ENCODE measurements around the gene KRT1. TPM values are rescaled to one million over a fixed set of nuclear protein-coding genes. Genes with fewer than 3 reads are reported as not detected.
A peak's percentile ranks its signal among the peaks of the same experiment; 100 is the strongest.

Gene KRT1
- total RNA-seq, 3 donors from 2014 or later, result 0.37 TPM; not detected in 2

- no peaks in the 10 kb centered on the region for H3K4me1 Mint-ChIP-seq (ENCODE audit: low read depth)
- ATAC-seq (no peak), DNase-seq (no peak)
- no peak overlapping the region for H3K4me3 Mint-ChIP-seq
- no peaks in the 10 kb centered on the region for H3K36me3 Mint-ChIP-seq (ENCODE audit: insufficient read depth)
- no peaks in the 10 kb centered on the region for H3K9me3 Mint-ChIP-seq
- H3K27me3 Mint-ChIP-seq (ENCODE audit: low read depth), result no peaks in the 10 kb centered on the region
Observed at GRCh38 chr12:52655720-52656124, 24.5 kb downstream of the KRT1 start.

GRCh38 chr12:52655251-52655650 lies 25.0 kb downstream of the KRT1 start:
- Mint-ChIP-seq H3K9me3 (no peaks in the 10 kb centered on the region), H3K4me1 (ENCODE audit: low read depth) (no peaks in the 10 kb centered on the region), H3K36me3 (ENCODE audit: insufficient read depth) (no peaks in the 10 kb centered on the region), H3K27me3 (ENCODE audit: low read depth) (no peaks in the 10 kb centered on the region), H3K4me3 (no peak overlapping the region)
- DNase-seq, result no peak
- ATAC-seq, result no peak

- no peaks in the 10 kb centered on the region for H3K36me3 Mint-ChIP-seq (ENCODE audit: insufficient read depth)
- ATAC-seq (no peak), DNase-seq (no peak)
- H3K4me3 Mint-ChIP-seq, result no peak within 1 kb of the TSS
- H3K9me3 Mint-ChIP-seq, result no peaks in the 10 kb centered on the region
- H3K27me3 Mint-ChIP-seq (ENCODE audit: low read depth), result no peaks in the 10 kb centered on the region
- H3K4me1 Mint-ChIP-seq (ENCODE audit: low read depth), result peaks cover 27% of the 10 kb centered on the region
Observed at GRCh38 chr12:52651726-52652261, 28.4 kb downstream of the KRT1 start, which contains the start of gene KRT2. TSS of gene KRT2 (minus strand) at chr12:52652211. CDS start at chr12:52652142, 69 bp downstream.

GRCh38 chr12:52650520-52651081 lies 29.6 kb downstream of the KRT1 start:
- peaks cover 39% of the 10 kb centered on the region for H3K4me1 Mint-ChIP-seq (ENCODE audit: low read depth)
- no peak overlapping the region for H3K4me3 Mint-ChIP-seq
- DNase-seq (no peak), ATAC-seq (no peak)
- H3K9me3 Mint-ChIP-seq, result no peaks in the 10 kb centered on the region
- no peaks in the 10 kb centered on the region for H3K36me3 Mint-ChIP-seq (ENCODE audit: insufficient read depth)
- no peaks in the 10 kb centered on the region for H3K27me3 Mint-ChIP-seq (ENCODE audit: low read depth)

GRCh38 chr12:52649066-52649465 lies 31.1 kb downstream of the KRT1 start:
- H3K4me3 Mint-ChIP-seq, result no peak overlapping the region
- DNase-seq, result no peak
- H3K36me3 Mint-ChIP-seq (ENCODE audit: insufficient read depth), result no peaks in the 10 kb centered on the region
- ATAC-seq, result no peak
- H3K4me1 Mint-ChIP-seq (ENCODE audit: low read depth), result peaks cover 54% of the 10 kb centered on the region
- H3K27me3 Mint-ChIP-seq (ENCODE audit: low read depth), result no peaks in the 10 kb centered on the region
- H3K9me3 Mint-ChIP-seq, result no peaks in the 10 kb centered on the region

- ATAC-seq (no peak), DNase-seq (no peak)
- Mint-ChIP-seq H3K36me3 (ENCODE audit: insufficient read depth) (no peaks in the 10 kb centered on the region), H3K9me3 (no peaks in the 10 kb centered on the region), H3K4me1 (ENCODE audit: low read depth) (peaks cover 58% of the 10 kb centered on the region), H3K4me3 (no peak overlapping the region), H3K27me3 (ENCODE audit: low read depth) (no peaks in the 10 kb centered on the region)
Observed at GRCh38 chr12:52648012-52648550, 32.1 kb downstream of the KRT1 start.

GRCh38 chr12:52647601-52648000 lies 32.6 kb downstream of the KRT1 start:
- H3K4me3 Mint-ChIP-seq, result no peak overlapping the region
- peaks cover 62% of the 10 kb centered on the region for H3K4me1 Mint-ChIP-seq (ENCODE audit: low read depth)
- ATAC-seq (no peak), DNase-seq (no peak)
- no peaks in the 10 kb centered on the region for H3K27me3 Mint-ChIP-seq (ENCODE audit: low read depth)
- no peaks in the 10 kb centered on the region for H3K9me3 Mint-ChIP-seq
- H3K36me3 Mint-ChIP-seq (ENCODE audit: insufficient read depth), result no peaks in the 10 kb centered on the region

- Mint-ChIP-seq H3K4me1 (ENCODE audit: low read depth) (peaks cover 71% of the 10 kb centered on the region), H3K9me3 (no peaks in the 10 kb centered on the region), H3K27me3 (ENCODE audit: low read depth) (no peaks in the 10 kb centered on the region), H3K36me3 (ENCODE audit: insufficient read depth) (no peaks in the 10 kb centered on the region), H3K4me3 (no peak overlapping the region)
- ATAC-seq, result no peak
- no peak for DNase-seq
Observed at GRCh38 chr12:52646613-52647012, 33.6 kb downstream of the KRT1 start.

- Mint-ChIP-seq H3K27me3 (ENCODE audit: low read depth) (no peaks in the 10 kb centered on the region), H3K4me3 (peak overlapping the region; percentile 35), H3K9me3 (no peaks in the 10 kb centered on the region), H3K4me1 (ENCODE audit: low read depth) (peaks cover 77% of the 10 kb centered on the region), H3K36me3 (ENCODE audit: insufficient read depth) (no peaks in the 10 kb centered on the region)
- ATAC-seq, result no peak
- DNase-seq, result no peak
Observed at GRCh38 chr12:52645982-52646381, 34.2 kb downstream of the KRT1 start.

- H3K27me3 Mint-ChIP-seq (ENCODE audit: low read depth), result no peaks in the 10 kb centered on the region
- H3K4me1 Mint-ChIP-seq (ENCODE audit: low read depth), result peaks cover 80% of the 10 kb centered on the region
- DNase-seq, result no peak
- no peaks in the 10 kb centered on the region for H3K36me3 Mint-ChIP-seq (ENCODE audit: insufficient read depth)
- H3K9me3 Mint-ChIP-seq, result no peaks in the 10 kb centered on the region
- H3K4me3 Mint-ChIP-seq, result no peak overlapping the region
- peak; percentile 74 to 80 for ATAC-seq
Observed at GRCh38 chr12:52645120-52645761, 35.0 kb downstream of the KRT1 start.

- peaks cover 75% of the 10 kb centered on the region for H3K4me1 Mint-ChIP-seq (ENCODE audit: low read depth)
- H3K4me3 Mint-ChIP-seq, result no peak overlapping the region
- no peak for ATAC-seq
- no peaks in the 10 kb centered on the region for H3K36me3 Mint-ChIP-seq (ENCODE audit: insufficient read depth)
- no peaks in the 10 kb centered on the region for H3K9me3 Mint-ChIP-seq
- H3K27me3 Mint-ChIP-seq (ENCODE audit: low read depth), result no peaks in the 10 kb centered on the region
- no peak for DNase-seq
Observed at GRCh38 chr12:52644078-52644415, 36.2 kb downstream of the KRT1 start.

GRCh38 chr12:52643233-52644077 lies 36.8 kb downstream of the KRT1 start:
- H3K36me3 Mint-ChIP-seq (ENCODE audit: insufficient read depth), result no peaks in the 10 kb centered on the region
- H3K27me3 Mint-ChIP-seq (ENCODE audit: low read depth), result no peaks in the 10 kb centered on the region
- ATAC-seq (no peak), DNase-seq (no peak)
- H3K4me3 Mint-ChIP-seq, result no peak overlapping the region
- peaks cover 69% of the 10 kb centered on the region for H3K4me1 Mint-ChIP-seq (ENCODE audit: low read depth)
- no peaks in the 10 kb centered on the region for H3K9me3 Mint-ChIP-seq

GRCh38 chr12:52641468-52641867 lies 38.7 kb downstream of the KRT1 start:
- H3K27me3 Mint-ChIP-seq (ENCODE audit: low read depth), result no peaks in the 10 kb centered on the region
- H3K36me3 Mint-ChIP-seq (ENCODE audit: insufficient read depth), result no peaks in the 10 kb centered on the region
- no peaks in the 10 kb centered on the region for H3K9me3 Mint-ChIP-seq
- no peak overlapping the region for H3K4me3 Mint-ChIP-seq
- peaks cover 54% of the 10 kb centered on the region for H3K4me1 Mint-ChIP-seq (ENCODE audit: low read depth)
- DNase-seq (no peak), ATAC-seq (no peak)

- no peaks in the 10 kb centered on the region for H3K36me3 Mint-ChIP-seq (ENCODE audit: insufficient read depth)
Observed at GRCh38 chr12:52637299-52637698, 42.9 kb downstream of the KRT1 start.

More at GRCh38 chr12:52637299-52637698, 42.9 kb downstream of the KRT1 start:
- DNase-seq, result no peak
- ATAC-seq, result no peak
- Mint-ChIP-seq H3K4me1 (ENCODE audit: low read depth) (peaks cover 44% of the 10 kb centered on the region), H3K4me3 (no peak overlapping the region), H3K9me3 (no peaks in the 10 kb centered on the region), H3K27me3 (ENCODE audit: low read depth) (no peaks in the 10 kb centered on the region)
